Hepatocyte (in vitro differentiated cells): Measurements from ENCODE around the gene ATF7IP.

Source experiments
- CTCF ChIP-seq: fragments of 200-600 bp; sonication (generic); IDR thresholded peaks from 2 replicates; pipeline ENCODE4 v1.5.1; 2016; ENCODE audit warnings: antibody characterized with exemption, mild to moderate bottlenecking; ENCODE audit not compliant: poor library complexity
- EZH2 ChIP-seq: fragments of 200-600 bp; sonication (generic); IDR thresholded peaks from 2 replicates; pipeline ENCODE4 v1.6.1; 2016; ENCODE audit warnings: antibody characterized with exemption, mild to moderate bottlenecking, borderline replicate concordance
- EZH2phosphoT487 ChIP-seq: fragments of 200-600 bp; sonication (generic); IDR thresholded peaks from one replicate; pipeline ENCODE4 v1.6.1; 2018; ENCODE audit warnings: antibody characterized with exemption, mild to moderate bottlenecking, low read depth, moderate library complexity; ENCODE audit not compliant: unreplicated experiment, severe bottlenecking

GRCh38 chr12:14325716-14326343 lies 39.7 kb upstream of the ATF7IP start:
- no peak for TF ChIP-seq CTCF
- TF ChIP-seq EZH2phosphoT487: no peak
- no peak for TF ChIP-seq EZH2
